Measurements from ENCODE around the gene C1orf21. TPM values are rescaled to one million over a fixed set of nuclear protein-coding genes. Genes with fewer than 3 reads are reported as not detected.
A peak's percentile ranks its signal among the peaks of the same experiment; 100 is the strongest.

Gene C1orf21
- total and polyA plus RNA-seq, 2 donors (not counting 1 experiment from before 2014, with no cell fraction given), result 53.0 to 95.4 TPM

DNA sequence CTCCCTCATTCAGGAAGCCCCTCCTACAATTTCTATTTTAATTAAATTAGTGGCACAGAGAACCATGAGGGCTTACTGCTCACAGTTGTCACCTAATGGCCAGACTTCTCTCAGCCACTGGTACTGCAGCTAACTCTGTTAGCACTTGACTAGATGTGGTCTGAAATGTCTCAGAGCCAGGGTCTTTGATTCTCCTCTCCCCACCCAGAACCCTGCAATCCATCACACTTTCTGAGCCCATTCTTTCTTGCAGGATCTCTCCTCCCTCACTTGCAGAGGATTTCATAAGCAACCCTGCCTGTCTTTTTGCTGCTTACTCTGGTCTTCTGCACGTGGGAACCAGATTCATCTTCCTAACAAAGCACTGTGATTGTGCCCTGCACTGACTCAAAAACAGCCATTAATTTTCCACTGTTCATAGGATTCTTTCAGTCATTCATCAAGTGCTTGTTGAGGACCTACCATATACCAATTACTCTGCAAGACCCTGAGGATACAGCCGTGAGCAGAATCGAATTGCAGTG is 259.4 kb downstream of the C1orf21 start:
- Histone ChIP-seq H3K79me2 (ENCODE audit: control insufficient read depth, insufficient read depth, low read length) (no peaks in the 10 kb centered on the region), H4K20me1 (ENCODE audit: control insufficient read depth, extremely low read depth, insufficient read depth, low read length) (no peaks in the 10 kb centered on the region), H3K4me3 (replicated peaks in 1 of 4; ENCODE audit: control extremely low read depth in 1 of 4, insufficient read depth in 1 of 4, low read depth in 3 of 4, low read length in 4 of 4) (no peak overlapping the region), H3K36me3 (ENCODE audit: control insufficient read depth, insufficient read depth, low read length) (no peaks in the 10 kb centered on the region), H3K9ac (ENCODE audit: insufficient read depth, low read length) (no peak overlapping the region), H2AFZ (ENCODE audit: low read length) (no peak overlapping the region), H3K9me3 (ENCODE audit: control insufficient read depth, insufficient read depth, low read depth, low read length) (no peaks in the 10 kb centered on the region), H3K4me2 (ENCODE audit: extremely low read depth, insufficient read depth, low read length) (no peak overlapping the region), H3K27ac (ENCODE audit: insufficient read depth, low read length) (no peak overlapping the region), H3K4me1 (ENCODE audit: control insufficient read depth, extremely low read depth, insufficient read depth, low read length) (peaks cover 9% of the 10 kb centered on the region), H3K27me3 (ENCODE audit: control insufficient read depth, insufficient read depth, low read length) (peaks cover 2% of the 10 kb centered on the region)
- TF ChIP-seq, protein P1, sequence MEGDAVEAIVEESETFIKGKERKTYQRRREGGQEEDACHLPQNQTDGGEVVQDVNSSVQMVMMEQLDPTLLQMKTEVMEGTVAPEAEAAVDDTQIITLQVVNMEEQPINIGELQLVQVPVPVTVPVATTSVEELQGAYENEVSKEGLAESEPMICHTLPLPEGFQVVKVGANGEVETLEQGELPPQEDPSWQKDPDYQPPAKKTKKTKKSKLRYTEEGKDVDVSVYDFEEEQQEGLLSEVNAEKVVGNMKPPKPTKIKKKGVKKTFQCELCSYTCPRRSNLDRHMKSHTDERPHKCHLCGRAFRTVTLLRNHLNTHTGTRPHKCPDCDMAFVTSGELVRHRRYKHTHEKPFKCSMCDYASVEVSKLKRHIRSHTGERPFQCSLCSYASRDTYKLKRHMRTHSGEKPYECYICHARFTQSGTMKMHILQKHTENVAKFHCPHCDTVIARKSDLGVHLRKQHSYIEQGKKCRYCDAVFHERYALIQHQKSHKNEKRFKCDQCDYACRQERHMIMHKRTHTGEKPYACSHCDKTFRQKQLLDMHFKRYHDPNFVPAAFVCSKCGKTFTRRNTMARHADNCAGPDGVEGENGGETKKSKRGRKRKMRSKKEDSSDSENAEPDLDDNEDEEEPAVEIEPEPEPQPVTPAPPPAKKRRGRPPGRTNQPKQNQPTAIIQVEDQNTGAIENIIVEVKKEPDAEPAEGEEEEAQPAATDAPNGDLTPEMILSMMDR (conservative IDR thresholded peaks at IDR 0.05 in 1 of 2, IDR thresholded peaks at IDR 0.05 in 1 of 2; ENCODE audit: low read depth in 1 of 2, low read length in 2 of 2), result no peak
- no peak for TF ChIP-seq EZH2 (IDR thresholded peaks at IDR 0.05; ENCODE audit: low read length, missing control alignments)
- no peak for DNase-seq (ENCODE audit: low read depth in 2 of 2)

DNA sequence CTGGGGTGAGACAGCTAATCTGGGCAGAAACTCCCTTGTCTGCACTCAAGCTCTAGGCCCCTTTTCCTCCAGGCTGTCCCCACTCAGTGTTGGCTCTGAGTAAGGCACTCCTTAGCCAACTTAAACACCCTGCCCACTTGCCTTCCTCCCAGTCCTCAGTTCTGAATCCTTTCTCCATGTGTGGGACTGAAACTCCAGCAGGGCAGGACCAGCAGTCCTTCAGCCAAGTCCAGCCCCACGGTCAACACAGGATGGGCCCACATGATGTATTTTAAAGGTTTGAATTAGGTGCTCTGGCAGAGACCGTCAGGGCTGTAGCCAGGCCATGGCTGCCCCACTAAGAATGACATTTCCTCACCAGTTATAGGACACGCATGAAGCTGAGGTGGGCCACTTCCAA is 260.0 kb downstream of the C1orf21 start:
- TF ChIP-seq, protein P1 (conservative IDR thresholded peaks at IDR 0.05 in 1 of 2, IDR thresholded peaks at IDR 0.05 in 1 of 2; ENCODE audit: low read depth in 1 of 2, low read length in 2 of 2), result no peak
- TF ChIP-seq EZH2 (IDR thresholded peaks at IDR 0.05; ENCODE audit: low read length, missing control alignments), result no peak
- peaks cover 9% of the 10 kb centered on the region for H3K4me1 ChIP-seq (ENCODE audit: control insufficient read depth, extremely low read depth, insufficient read depth, low read length)
- no peaks in the 10 kb centered on the region for H3K36me3 ChIP-seq (ENCODE audit: control insufficient read depth, insufficient read depth, low read length)
- H3K79me2 ChIP-seq (ENCODE audit: control insufficient read depth, insufficient read depth, low read length), result no peaks in the 10 kb centered on the region
- no peak overlapping the region for H2AFZ ChIP-seq (ENCODE audit: low read length)
- H4K20me1 ChIP-seq (ENCODE audit: control insufficient read depth, extremely low read depth, insufficient read depth, low read length), result no peaks in the 10 kb centered on the region
- H3K27ac ChIP-seq (ENCODE audit: insufficient read depth, low read length), result no peak overlapping the region
- H3K4me2 ChIP-seq (ENCODE audit: extremely low read depth, insufficient read depth, low read length), result no peak overlapping the region
- H3K9me3 ChIP-seq (ENCODE audit: control insufficient read depth, insufficient read depth, low read depth, low read length), result no peaks in the 10 kb centered on the region
- H3K27me3 ChIP-seq (ENCODE audit: control insufficient read depth, insufficient read depth, low read length), result peaks cover 2% of the 10 kb centered on the region
- no peak overlapping the region for H3K4me3 ChIP-seq (replicated peaks in 1 of 4; ENCODE audit: control extremely low read depth in 1 of 4, insufficient read depth in 1 of 4, low read depth in 3 of 4, low read length in 4 of 4)
- H3K9ac ChIP-seq (ENCODE audit: insufficient read depth, low read length), result no peak overlapping the region
- DNase-seq (ENCODE audit: low read depth in 2 of 2), result no peak

DNA sequence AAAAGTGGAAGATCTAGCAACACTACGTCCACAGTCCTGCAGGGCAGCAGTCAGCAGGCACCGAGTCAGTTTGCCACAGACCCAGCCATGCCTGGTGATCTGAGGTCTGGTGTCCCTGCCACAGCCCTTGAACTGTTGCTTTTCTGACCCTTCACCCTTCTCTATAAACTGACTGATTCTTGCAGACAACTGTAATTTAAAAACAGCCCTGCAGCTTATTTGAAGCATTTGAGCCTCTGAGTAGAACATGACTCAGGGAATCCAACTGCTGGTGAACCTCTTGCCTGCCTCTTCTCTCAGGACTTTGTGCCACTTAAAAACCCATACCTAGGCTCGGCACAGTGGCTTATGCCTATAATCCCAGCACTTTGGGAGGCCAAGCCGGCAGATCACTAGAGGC is 260.6 kb downstream of the C1orf21 start:
- Histone ChIP-seq H4K20me1 (ENCODE audit: control insufficient read depth, extremely low read depth, insufficient read depth, low read length) (no peaks in the 10 kb centered on the region), H3K9ac (ENCODE audit: insufficient read depth, low read length) (no peak overlapping the region), H3K79me2 (ENCODE audit: control insufficient read depth, insufficient read depth, low read length) (no peaks in the 10 kb centered on the region), H3K36me3 (ENCODE audit: control insufficient read depth, insufficient read depth, low read length) (no peaks in the 10 kb centered on the region), H3K4me1 (ENCODE audit: control insufficient read depth, extremely low read depth, insufficient read depth, low read length) (peaks cover 9% of the 10 kb centered on the region), H2AFZ (ENCODE audit: low read length) (no peak overlapping the region), H3K27me3 (ENCODE audit: control insufficient read depth, insufficient read depth, low read length) (peaks cover 2% of the 10 kb centered on the region), H3K9me3 (ENCODE audit: control insufficient read depth, insufficient read depth, low read depth, low read length) (no peaks in the 10 kb centered on the region), H3K4me2 (ENCODE audit: extremely low read depth, insufficient read depth, low read length) (no peak overlapping the region), H3K27ac (ENCODE audit: insufficient read depth, low read length) (no peak overlapping the region), H3K4me3 (replicated peaks in 1 of 4; ENCODE audit: control extremely low read depth in 1 of 4, insufficient read depth in 1 of 4, low read depth in 3 of 4, low read length in 4 of 4) (no peak overlapping the region)
- TF ChIP-seq, protein P1 (conservative IDR thresholded peaks at IDR 0.05 in 1 of 2, IDR thresholded peaks at IDR 0.05 in 1 of 2; ENCODE audit: low read depth in 1 of 2, low read length in 2 of 2), result no peak
- TF ChIP-seq EZH2 (IDR thresholded peaks at IDR 0.05; ENCODE audit: low read length, missing control alignments), result no peak
- peak in 1 of 2 donors; percentile 47 for DNase-seq (ENCODE audit: low read depth in 2 of 2)

Data from fibroblast of lung (primary cell).